OCI-LY1 (cell line): Measurements from ENCODE around the gene GAL3ST1.
"Not testable (repeated sequence)": the region's sequence is repeated elsewhere in the genome, so short reads cannot be mapped to it uniquely, and the experiment has no call there.

Experiments used
- H2AFZ ChIP-seq: fragments of 200-600 bp; sonication (generic), shearing (Covaris generic); 2 replicates; pipeline ENCODE4 v1.6.0; 2014; ENCODE audit warnings: antibody characterized with exemption, mild to moderate bottlenecking, low read length
- H3F3A ChIP-seq: fragments of 200-600 bp; sonication (generic), shearing (Covaris generic); 2 replicates; pipeline ENCODE4 v1.6.0; 2014; ENCODE audit warnings: mild to moderate bottlenecking, antibody characterized with exemption, low read length, moderate library complexity; ENCODE audit not compliant: insufficient read depth
- H3K27ac ChIP-seq: fragments of 200-600 bp; sonication (generic); 2 replicates; pipeline ENCODE4 v1.5.1; 2014; ENCODE audit warnings: low read length, mixed run types, mild to moderate bottlenecking, low read depth; ENCODE audit not compliant: poor library complexity, severe bottlenecking
- H3K27me3 ChIP-seq: fragments of 200-600 bp; sonication (generic); 2 replicates; pipeline ENCODE4 v1.6.0; 2014; ENCODE audit warnings: antibody characterized with exemption, mild to moderate bottlenecking, low read length, moderate library complexity; ENCODE audit not compliant: insufficient read depth
- H3K36me3 ChIP-seq: fragments of 200-600 bp; sonication (generic); 2 replicates; pipeline ENCODE4 v1.6.1; 2014; ENCODE audit warnings: mild to moderate bottlenecking, antibody characterized with exemption, low read length, moderate library complexity, mixed read lengths; ENCODE audit not compliant: insufficient read depth
- H3K4me1 ChIP-seq: fragments of 200-600 bp; sonication (generic); 2 replicates; pipeline ENCODE4 v1.5.1; 2014; ENCODE audit warnings: mild to moderate bottlenecking, low read length, moderate library complexity; ENCODE audit not compliant: insufficient read depth, severe bottlenecking
- H3K4me2 ChIP-seq: fragments of 200-600 bp; sonication (generic), shearing (Covaris generic); 2 replicates; pipeline ENCODE4 v1.6.1; 2014; ENCODE audit warnings: low read length
- H3K4me3 ChIP-seq: fragments of 200-600 bp; sonication (generic); 2 replicates; pipeline ENCODE4 v1.5.1; 2014; ENCODE audit warnings: low read length, low read depth, mild to moderate bottlenecking, mixed read lengths; ENCODE audit not compliant: poor library complexity, severe bottlenecking
- H3K79me2 ChIP-seq: fragments of 200-600 bp; shearing (Covaris generic); 2 replicates; pipeline ENCODE4 v1.6.1; 2016; ENCODE audit warnings: mixed run types, low read length, mixed read lengths; ENCODE audit not compliant: insufficient read depth
- H3K9ac ChIP-seq: fragments of 200-600 bp; sonication (generic), shearing (Covaris generic); 2 replicates; pipeline ENCODE4 v1.6.1; 2014; ENCODE audit warnings: mild to moderate bottlenecking, low read length, mixed read lengths
- H3K9me2 ChIP-seq: fragments of 200-600 bp; sonication (generic), shearing (Covaris generic); 2 replicates; pipeline ENCODE4 v1.6.1; 2014; ENCODE audit warnings: low read depth, mild to moderate bottlenecking, low read length, mixed read lengths
- H3K9me3 ChIP-seq: fragments of 200-600 bp; shearing (Covaris generic); 2 replicates; pipeline ENCODE4 v1.6.1; 2014; ENCODE audit warnings: low read length, mixed read lengths
- H4K20me1 ChIP-seq: fragments of 200-600 bp; sonication (generic), shearing (Covaris generic); 2 replicates; pipeline ENCODE4 v1.6.0; 2016; ENCODE audit warnings: mild to moderate bottlenecking, low read length; ENCODE audit not compliant: insufficient read depth
- EZH2 ChIP-seq: fragments of 200-600 bp; sonication (generic), shearing (Covaris generic); IDR thresholded peaks from 2 replicates; pipeline ENCODE4 v1.8.0; 2017; ENCODE audit warnings: borderline replicate concordance, mixed run types, mild to moderate bottlenecking, antibody characterized with exemption, low read length, moderate library complexity, mixed read lengths
- TF ChIP-seq, protein P1 (sequence below): fragments of 200-600 bp; sonication (generic), shearing (Covaris generic); IDR thresholded peaks from 2 replicates; pipeline ENCODE4 v1.5.1; 2017; ENCODE audit warnings: mild to moderate bottlenecking, antibody characterized with exemption, low read length, moderate library complexity, mixed read lengths

GAL3ST1 gene, protein sequence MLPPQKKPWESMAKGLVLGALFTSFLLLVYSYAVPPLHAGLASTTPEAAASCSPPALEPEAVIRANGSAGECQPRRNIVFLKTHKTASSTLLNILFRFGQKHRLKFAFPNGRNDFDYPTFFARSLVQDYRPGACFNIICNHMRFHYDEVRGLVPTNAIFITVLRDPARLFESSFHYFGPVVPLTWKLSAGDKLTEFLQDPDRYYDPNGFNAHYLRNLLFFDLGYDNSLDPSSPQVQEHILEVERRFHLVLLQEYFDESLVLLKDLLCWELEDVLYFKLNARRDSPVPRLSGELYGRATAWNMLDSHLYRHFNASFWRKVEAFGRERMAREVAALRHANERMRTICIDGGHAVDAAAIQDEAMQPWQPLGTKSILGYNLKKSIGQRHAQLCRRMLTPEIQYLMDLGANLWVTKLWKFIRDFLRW

DNA sequence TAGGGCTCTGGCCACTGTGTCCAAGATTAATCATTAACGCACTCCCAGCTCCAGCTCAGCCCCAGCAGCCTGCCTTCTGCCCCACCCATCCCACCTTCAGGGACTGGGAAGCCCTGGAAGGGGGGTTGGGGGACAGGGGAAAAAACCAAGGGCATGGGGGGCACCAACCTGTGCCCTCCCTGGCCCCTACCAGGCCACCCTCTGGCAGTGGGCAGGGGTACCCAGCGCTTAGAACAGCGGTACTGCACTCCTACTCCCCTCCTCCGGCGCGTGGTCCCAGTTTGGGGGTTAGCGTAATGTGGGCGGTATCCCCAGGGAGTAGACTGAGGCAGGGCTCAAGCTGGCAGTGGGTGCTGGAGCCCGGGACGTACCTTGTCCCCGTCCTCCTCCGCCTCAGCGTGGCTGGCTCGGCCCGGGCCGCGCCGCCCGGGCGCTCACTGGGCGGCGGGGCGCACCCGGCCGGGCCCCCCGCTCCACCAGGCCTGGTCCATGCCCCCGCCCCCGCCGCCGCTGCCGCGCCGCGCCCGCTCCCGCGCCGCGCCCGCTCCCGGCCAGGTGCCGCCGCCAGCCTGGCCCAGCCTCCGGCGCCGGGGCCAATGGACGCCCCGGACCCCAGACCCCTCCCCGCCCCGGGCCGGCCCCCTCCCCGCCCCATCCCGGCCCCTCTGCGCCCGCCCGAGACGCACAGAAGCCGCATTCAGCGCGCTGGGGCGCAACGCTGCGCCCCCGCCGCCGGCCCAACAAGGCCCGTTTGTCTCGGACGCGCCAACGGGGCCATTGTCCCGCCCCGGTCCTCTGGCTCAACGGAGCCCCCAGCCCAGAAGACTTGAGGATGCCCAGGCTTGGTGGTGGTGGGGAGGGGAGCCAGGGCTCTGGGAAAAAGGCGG lies at the start of gene GAL3ST1:
GAL3ST1 (minus strand) TSS at position 571 of the 887 bp plus-strand sequence. CDS start 17,273 bp downstream, outside the sequence.
- H3K27ac ChIP-seq = no peak within 1 kb of the TSS

GRCh38 chr22:30619909-30620308 lies 45.4 kb upstream of the GAL3ST1 start:
- not testable (repeated sequence) for H3F3A ChIP-seq, H3K9me3 ChIP-seq, H3K36me3 ChIP-seq, H3K9ac ChIP-seq, H2AFZ ChIP-seq, H3K9me2 ChIP-seq, H3K4me3 ChIP-seq, H3K4me1 ChIP-seq, H3K27ac ChIP-seq, H3K4me2 ChIP-seq, H4K20me1 ChIP-seq, H3K79me2 ChIP-seq, H3K27me3 ChIP-seq

More for the DNA sequence above, at the start of gene GAL3ST1:
- H3K9me2 ChIP-seq = no peaks in the 10 kb centered on the region
- H3K27me3 ChIP-seq = no peaks in the 10 kb centered on the region
- no peaks in the 10 kb centered on the region for H3K79me2 ChIP-seq
- no peaks in the 10 kb centered on the region for H4K20me1 ChIP-seq
- H3F3A ChIP-seq = no peaks in the 10 kb centered on the region
- H3K4me3 ChIP-seq = no peak within 1 kb of the TSS
- H3K36me3 ChIP-seq = peaks cover 44% of the 10 kb centered on the region
- H3K9ac ChIP-seq = no peak within 1 kb of the TSS
- no peaks in the 10 kb centered on the region for H3K9me3 ChIP-seq
- no peak within 1 kb of the TSS for H2AFZ ChIP-seq
- no peak for TF ChIP-seq EZH2
- TF ChIP-seq, protein P1, sequence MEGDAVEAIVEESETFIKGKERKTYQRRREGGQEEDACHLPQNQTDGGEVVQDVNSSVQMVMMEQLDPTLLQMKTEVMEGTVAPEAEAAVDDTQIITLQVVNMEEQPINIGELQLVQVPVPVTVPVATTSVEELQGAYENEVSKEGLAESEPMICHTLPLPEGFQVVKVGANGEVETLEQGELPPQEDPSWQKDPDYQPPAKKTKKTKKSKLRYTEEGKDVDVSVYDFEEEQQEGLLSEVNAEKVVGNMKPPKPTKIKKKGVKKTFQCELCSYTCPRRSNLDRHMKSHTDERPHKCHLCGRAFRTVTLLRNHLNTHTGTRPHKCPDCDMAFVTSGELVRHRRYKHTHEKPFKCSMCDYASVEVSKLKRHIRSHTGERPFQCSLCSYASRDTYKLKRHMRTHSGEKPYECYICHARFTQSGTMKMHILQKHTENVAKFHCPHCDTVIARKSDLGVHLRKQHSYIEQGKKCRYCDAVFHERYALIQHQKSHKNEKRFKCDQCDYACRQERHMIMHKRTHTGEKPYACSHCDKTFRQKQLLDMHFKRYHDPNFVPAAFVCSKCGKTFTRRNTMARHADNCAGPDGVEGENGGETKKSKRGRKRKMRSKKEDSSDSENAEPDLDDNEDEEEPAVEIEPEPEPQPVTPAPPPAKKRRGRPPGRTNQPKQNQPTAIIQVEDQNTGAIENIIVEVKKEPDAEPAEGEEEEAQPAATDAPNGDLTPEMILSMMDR = no peak
- no peaks in the 10 kb centered on the region for H3K4me1 ChIP-seq
- H3K4me2 ChIP-seq = no peak within 1 kb of the TSS

GRCh38 chr22:30617819-30618218 lies 43.4 kb upstream of the GAL3ST1 start:
- Histone ChIP-seq H3K4me2 (no peak overlapping the region), H3K9me2 (no peaks in the 10 kb centered on the region), H3K4me3 (no peak overlapping the region), H3K4me1 (no peaks in the 10 kb centered on the region), H4K20me1 (no peaks in the 10 kb centered on the region), H3K9me3 (no peaks in the 10 kb centered on the region), H3K36me3 (no peaks in the 10 kb centered on the region), H3K27me3 (peaks cover 7% of the 10 kb centered on the region; the same call in 1 of the 2 replicates), H3K27ac (no peak overlapping the region), H3K79me2 (no peaks in the 10 kb centered on the region), H3K9ac (no peak overlapping the region), H3F3A (no peaks in the 10 kb centered on the region), H2AFZ (no peak overlapping the region)
- no peak for TF ChIP-seq EZH2
- TF ChIP-seq, protein P1 = no peak
